ENCODE data around the gene ARSA. TPM values are rescaled to one million over a fixed set of nuclear protein-coding genes. Genes with fewer than 3 reads are reported as not detected.

The ARSA gene
- total RNA-seq, 1 donor from 2014 or later = 12.1 TPM

DNA sequence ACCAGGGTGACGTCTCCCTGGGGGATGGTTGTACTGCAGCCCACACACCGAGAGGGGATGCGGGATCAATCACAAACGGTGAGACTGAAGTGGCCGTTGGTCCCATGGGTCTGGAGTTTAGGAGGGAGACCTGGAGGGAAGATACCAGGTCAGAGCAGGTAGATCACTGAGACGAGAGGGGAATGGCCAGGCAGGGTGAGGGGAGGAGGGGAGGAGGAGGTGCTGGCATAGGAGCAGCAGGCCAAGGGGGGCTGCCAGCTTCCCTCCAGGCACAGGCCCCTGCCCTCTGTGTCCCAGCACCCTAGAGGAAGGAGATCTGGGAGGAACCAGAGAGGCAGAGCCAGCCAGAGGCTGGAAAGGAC, 20.3 kb downstream of the ARSA start:
- DNase-seq (ENCODE audit: low read depth) = no peak
- TF ChIP-seq CTCF (IDR thresholded peaks at IDR 0.05; ENCODE audit: insufficient read depth, low read length, severe bottlenecking) = no peak
- no peak overlapping the region for H3K4me3 ChIP-seq (ENCODE audit: low read depth, low read length)
- FAIRE-seq = no peak
- peaks cover 10% of the 10 kb centered on the region for H3K27me3 ChIP-seq (ENCODE audit: control insufficient read depth, insufficient read depth, low read length)
- no peaks in the 10 kb centered on the region for H3K36me3 ChIP-seq (ENCODE audit: control insufficient read depth, insufficient read depth, low read length)

GRCh38 chr22:50606946-50607658, 20.9 kb downstream of the ARSA start:
- Histone ChIP-seq H3K27me3 (ENCODE audit: control insufficient read depth, insufficient read depth, low read length) (peaks cover 10% of the 10 kb centered on the region), H3K36me3 (ENCODE audit: control insufficient read depth, insufficient read depth, low read length) (no peaks in the 10 kb centered on the region), H3K4me3 (ENCODE audit: low read depth, low read length) (no peak overlapping the region)
- FAIRE-seq (peak; percentile 18), DNase-seq (ENCODE audit: low read depth) (no peak)
- TF ChIP-seq CTCF (IDR thresholded peaks at IDR 0.05; ENCODE audit: insufficient read depth, low read length, severe bottlenecking) = no peak

DNA sequence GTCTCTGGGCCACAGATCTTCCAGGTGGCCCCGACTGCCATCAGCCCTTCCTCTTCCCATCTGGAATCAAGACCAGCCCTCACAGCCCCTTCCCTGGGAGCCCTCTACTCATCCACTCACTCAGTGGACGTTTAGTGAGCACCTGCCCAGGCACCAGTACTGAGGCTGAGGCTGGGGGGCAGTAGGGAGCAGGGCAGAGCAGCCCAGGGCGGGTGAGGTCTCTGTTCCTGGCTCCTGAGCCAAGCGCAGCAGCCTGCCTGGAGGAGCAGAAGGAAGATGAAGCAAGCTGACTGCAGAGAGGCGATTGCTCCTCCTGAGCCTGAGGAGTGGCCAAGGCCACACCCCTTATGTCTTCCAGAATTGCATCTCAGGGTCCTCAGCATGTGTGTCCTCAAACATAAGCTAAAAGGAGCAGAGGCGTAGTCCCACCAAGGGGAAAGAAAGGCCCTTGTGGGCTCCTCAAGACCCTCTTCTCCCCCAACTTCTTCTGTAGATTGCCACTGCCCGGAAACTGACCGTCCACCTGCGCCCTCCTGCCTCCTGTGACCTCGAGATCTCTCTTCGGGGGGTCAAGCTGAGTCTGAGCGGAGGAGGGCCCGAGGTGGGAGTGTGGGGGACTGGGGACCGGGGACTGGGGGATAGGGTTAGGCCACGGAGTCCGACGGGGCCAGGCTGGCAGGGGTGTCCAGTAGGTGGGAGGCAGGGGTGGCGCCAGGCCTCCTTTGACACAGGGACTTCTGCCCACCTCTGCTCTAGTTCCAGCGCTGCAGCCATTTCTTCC, 21.6 kb downstream of the ARSA start:
- Histone ChIP-seq H3K4me3 (ENCODE audit: low read depth, low read length) (no peak overlapping the region), H3K27me3 (ENCODE audit: control insufficient read depth, insufficient read depth, low read length) (peaks cover 13% of the 10 kb centered on the region), H3K36me3 (ENCODE audit: control insufficient read depth, insufficient read depth, low read length) (no peaks in the 10 kb centered on the region)
- FAIRE-seq (no peak), DNase-seq (ENCODE audit: low read depth) (no peak)
- TF ChIP-seq CTCF (IDR thresholded peaks at IDR 0.05; ENCODE audit: insufficient read depth, low read length, severe bottlenecking) = peak; percentile 12

- H3K27me3 ChIP-seq (ENCODE audit: control insufficient read depth, insufficient read depth, low read length) = peaks cover 15% of the 10 kb centered on the region
- H3K36me3 ChIP-seq (ENCODE audit: control insufficient read depth, insufficient read depth, low read length) = no peaks in the 10 kb centered on the region
- FAIRE-seq = no peak
- H3K4me3 ChIP-seq (ENCODE audit: low read depth, low read length) = no peak overlapping the region
- no peak for DNase-seq (ENCODE audit: low read depth)
- TF ChIP-seq CTCF (IDR thresholded peaks at IDR 0.05; ENCODE audit: insufficient read depth, low read length, severe bottlenecking) = no peak
Measured at GRCh38 chr22:50605613-50606074, 22.3 kb downstream of the ARSA start.

DNA sequence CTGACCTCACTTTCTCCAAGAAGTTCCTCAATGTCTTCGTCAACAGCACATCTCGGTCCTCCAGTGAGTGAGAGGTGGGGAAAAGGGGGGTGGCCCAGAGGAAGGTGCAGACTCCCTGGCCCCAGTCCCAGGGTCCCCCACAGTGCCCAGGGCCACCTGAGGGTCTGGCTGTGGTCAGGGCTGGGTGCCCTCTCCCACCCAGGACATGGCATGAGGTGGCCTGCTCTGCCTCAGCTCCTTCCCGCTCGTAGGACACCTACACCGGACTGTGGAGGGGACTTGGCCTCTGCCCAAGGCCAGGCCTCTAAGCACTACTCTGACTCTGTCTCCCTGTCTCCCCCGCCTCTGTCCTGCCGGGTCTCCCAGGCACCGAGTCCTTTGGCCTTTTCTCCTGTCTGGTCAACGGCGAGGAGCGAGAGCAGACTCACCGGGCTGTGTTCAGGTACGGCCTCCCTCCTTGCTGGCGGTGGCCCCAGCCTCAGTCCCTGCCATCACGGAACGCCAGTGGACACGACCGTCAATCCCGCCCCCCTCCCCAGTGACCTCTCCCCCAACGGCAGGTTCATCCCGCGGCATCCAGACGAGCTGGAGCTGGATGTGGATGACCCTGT, 22.8 kb downstream of the ARSA start:
- H3K4me3 ChIP-seq (ENCODE audit: low read depth, low read length) = no peak overlapping the region
- TF ChIP-seq CTCF (IDR thresholded peaks at IDR 0.05; ENCODE audit: insufficient read depth, low read length, severe bottlenecking) = no peak
- peaks cover 15% of the 10 kb centered on the region for H3K27me3 ChIP-seq (ENCODE audit: control insufficient read depth, insufficient read depth, low read length)
- DNase-seq (ENCODE audit: low read depth) = no peak
- no peaks in the 10 kb centered on the region for H3K36me3 ChIP-seq (ENCODE audit: control insufficient read depth, insufficient read depth, low read length)
- no peak for FAIRE-seq

All from bronchial epithelial cell (primary cell).